ENCODE measurements around the gene GPN2. TPM values are rescaled to one million over a fixed set of nuclear protein-coding genes. Genes with fewer than 3 reads are reported as not detected.

Gene GPN2
- total and polyA plus RNA-seq, 9 of the 15 experiments (the other 6 are each of a cell fraction or from before 2014, with no cell fraction given): 9.9 to 58.8 (median 20.4) TPM

- no peaks in the 10 kb centered on the region for H3K9me3 ChIP-seq (replicated peaks; ENCODE audit: control insufficient read depth, insufficient read depth, low read depth, low read length)
- no peak for TF ChIP-seq RFX7 (CRISPR knock-in tag; IDR thresholded peaks at IDR 0.05)
- no peak for TF ChIP-seq ZNF77 (CRISPR knock-in tag; IDR thresholded peaks at IDR 0.05)
- TF ChIP-seq ZFP1 (CRISPR knock-in tag; IDR thresholded peaks at IDR 0.05): no peak
- TF ChIP-seq ZNF408 (CRISPR knock-in tag; IDR thresholded peaks at IDR 0.05; ENCODE audit: low read depth): no peak
- TF ChIP-seq FOXJ3 (CRISPR knock-in tag; IDR thresholded peaks at IDR 0.05): no peak
- ATAC-seq: no peak
- CTCF ChIA-PET (ENCODE audit: low intra/inter-chr PET ratio): no interaction called here
- POLR2A ChIA-PET: interaction anchor here (0.6 to 2.4 kb wide), 2 partner anchors 10 to 51 kb away, joined by 3 to 12 read pairs; partner anchors contain the start of gene GPATCH3
- no peaks in the 10 kb centered on the region for H3K9me1 ChIP-seq (ENCODE audit: control insufficient read depth, insufficient read depth, low read length)
- no TSS peak for BruUV-seq (replicated peaks)
- no peaks in the 10 kb centered on the region for H3K79me2 ChIP-seq (ENCODE audit: control insufficient read depth, insufficient read depth, low read length)
- no peaks in the 10 kb centered on the region for H3K36me3 ChIP-seq (ENCODE audit: control insufficient read depth, insufficient read depth, low read length)
- no peaks in the 10 kb centered on the region for H4K20me1 ChIP-seq (replicated peaks; ENCODE audit: control insufficient read depth, insufficient read depth, low read length)
- H3K4me2 ChIP-seq (ENCODE audit: insufficient read depth, low read length): no peak overlapping the region
- H3K4me1 ChIP-seq (replicated peaks in 1 of 2; ENCODE audit: control insufficient read depth in 2 of 2, insufficient read depth in 2 of 2, low read length in 2 of 2): peaks cover 26 to 27% of the 10 kb centered on the region in 2 experiments
- peak overlapping the region in 1 of 2 experiments; percentile 8; a peak in 1 of 4 replicates for H3K9ac ChIP-seq (ENCODE audit: insufficient read depth in 1 of 2, low read depth in 2 of 2, low read length in 2 of 2)
- H3K27me3 ChIP-seq (ENCODE audit: control insufficient read depth in 2 of 2, insufficient read depth in 2 of 2, low read length in 2 of 2): no peaks in the 10 kb centered on the region
- 54% methylated on average over 3 of the region's 3 CpGs for WGBS (ENCODE audit: insufficient coverage, low coverage, missing lambda C conversion rate)
- 0 out of 2 replicates have a peak overlapping the region, but pooled peaks have one; percentile 6 for H2AFZ ChIP-seq (ENCODE audit: low read depth, low read length)
- in situ Hi-C loops (cut with MboI) (no loop called here), intact Hi-C loops (cut with micrococcal nuclease) (no loop called here)
- no peak overlapping the region for H3K27ac ChIP-seq (ENCODE audit: extremely low read depth, low read depth, low read length)
- DNase-seq (ENCODE audit: extremely low read depth in 1 of 4, low spot score in 3 of 4): no peak
- no peak for FAIRE-seq
- H3K4me3 ChIP-seq: no peak overlapping the region
These were observed 19.9 kb upstream of the GPN2 start for GRCh38 chr1:26909951-26910342.

Measured in K562 (cell line).